GM20431 (cell line): ENCODE measurements around the gene DPRX.
"Not testable (repeated sequence)": the region's sequence is repeated elsewhere in the genome, so short reads cannot be mapped to it uniquely, and the experiment has no call there.

Experiments used
- in situ Hi-C: fragments of 300-500 bp; cut with MseI, MboI; formaldehyde crosslinking; loops from one replicate; pipeline ENCODE4 v1.15.0; 2020; ENCODE audit warnings: low sequenced_read_pairs; ENCODE audit not compliant: unreplicated experiment

Gene DPRX

DNA sequence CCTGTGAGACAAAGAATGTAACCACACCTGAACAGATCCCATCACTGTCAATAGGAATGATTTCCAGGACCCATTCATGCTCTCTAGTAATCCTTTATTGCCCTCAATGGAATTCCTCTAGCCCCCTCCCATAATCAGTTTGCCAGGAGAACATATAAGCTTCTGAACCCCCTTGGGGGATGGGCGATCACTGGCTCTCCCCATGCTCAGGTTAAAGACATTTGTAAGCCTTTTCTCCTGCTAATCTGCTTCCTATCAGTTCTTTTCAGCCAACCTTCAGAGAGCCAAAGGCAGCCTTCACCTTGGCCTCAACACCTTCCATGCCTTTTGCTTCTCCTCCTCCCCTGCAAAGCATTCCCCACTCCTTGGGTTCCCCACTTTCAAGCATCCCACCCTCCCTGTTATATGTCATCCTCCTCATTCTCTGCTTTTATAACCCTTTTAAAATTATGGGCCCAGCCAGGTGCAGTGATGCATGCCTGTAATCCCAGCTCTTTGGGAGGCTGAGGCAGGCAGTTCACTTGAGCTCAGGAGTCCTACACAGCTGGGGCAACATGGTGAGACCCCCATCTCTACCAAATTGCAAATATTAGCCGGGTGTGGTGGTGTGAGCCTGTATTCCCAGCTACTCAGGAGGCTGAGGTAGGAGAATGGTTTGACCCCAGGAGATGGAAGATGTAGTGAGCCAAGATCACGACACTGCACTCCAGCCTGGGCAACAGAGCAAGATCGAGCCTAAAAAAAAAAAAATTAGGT is 12.4 kb downstream of the DPRX start:
- in situ Hi-C loops, result no loop called here

DNA sequence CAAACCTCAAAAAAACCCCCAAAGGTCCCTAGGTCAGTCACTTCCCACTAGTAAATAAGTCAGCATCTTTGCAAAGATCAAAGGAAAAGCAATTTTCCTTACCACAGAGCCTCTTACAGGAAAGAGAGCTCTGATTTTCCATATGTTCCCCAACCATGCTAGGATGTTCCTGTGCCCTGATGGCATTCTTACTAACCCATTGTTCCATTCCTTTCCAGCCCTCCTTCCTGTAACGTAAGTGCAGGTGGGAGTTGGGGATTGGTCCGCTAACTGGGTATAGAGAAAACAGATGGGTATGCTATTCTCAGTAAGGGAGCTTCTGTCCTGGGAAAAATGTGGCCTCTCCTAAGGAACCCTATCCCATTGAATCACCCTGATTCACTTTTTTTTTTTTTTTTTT is 14.3 kb downstream of the DPRX start:
- in situ Hi-C loops, result no loop called here

DNA sequence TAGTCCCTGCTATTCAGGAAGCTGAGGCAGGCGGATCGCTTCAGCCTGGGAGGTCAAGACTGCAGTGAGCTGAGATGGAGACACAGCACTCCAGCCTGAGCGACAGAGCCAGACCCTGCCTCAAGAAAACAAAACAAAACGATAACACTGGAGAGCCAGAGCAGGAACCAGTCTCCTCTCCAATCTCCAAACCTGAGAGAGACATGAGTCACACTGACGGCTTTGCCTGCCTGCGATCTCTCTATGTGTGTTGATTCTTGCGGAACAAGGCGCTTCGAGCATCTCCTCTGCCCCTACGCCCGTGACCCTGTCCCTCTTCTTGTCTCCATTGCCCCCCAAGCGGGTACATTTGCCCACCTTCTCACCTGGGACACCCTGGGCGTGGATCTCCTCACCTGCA is 15.6 kb downstream of the DPRX start:
- in situ Hi-C loops, result no loop called here

DNA sequence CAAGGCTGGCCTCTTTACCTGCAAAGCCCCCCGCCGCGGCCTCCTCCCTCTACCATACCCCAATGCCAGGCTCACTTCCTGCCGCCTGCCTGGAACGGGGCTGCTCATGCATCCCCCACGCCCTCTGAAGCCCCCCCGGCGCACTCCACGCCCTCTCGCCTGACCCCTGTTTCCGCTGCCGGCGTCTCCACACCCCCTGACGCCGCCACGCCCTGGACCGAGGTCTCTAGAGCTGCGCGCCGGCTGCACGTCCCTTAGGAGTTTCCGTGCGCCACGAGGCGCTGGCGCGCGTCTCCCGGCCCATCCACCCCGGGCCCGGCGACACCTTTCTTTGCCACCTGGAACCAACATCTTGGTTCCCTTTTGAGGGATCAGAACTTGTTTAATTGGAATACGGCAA is 16.0 kb downstream of the DPRX start:
- in situ Hi-C loops, result no loop called here

DNA sequence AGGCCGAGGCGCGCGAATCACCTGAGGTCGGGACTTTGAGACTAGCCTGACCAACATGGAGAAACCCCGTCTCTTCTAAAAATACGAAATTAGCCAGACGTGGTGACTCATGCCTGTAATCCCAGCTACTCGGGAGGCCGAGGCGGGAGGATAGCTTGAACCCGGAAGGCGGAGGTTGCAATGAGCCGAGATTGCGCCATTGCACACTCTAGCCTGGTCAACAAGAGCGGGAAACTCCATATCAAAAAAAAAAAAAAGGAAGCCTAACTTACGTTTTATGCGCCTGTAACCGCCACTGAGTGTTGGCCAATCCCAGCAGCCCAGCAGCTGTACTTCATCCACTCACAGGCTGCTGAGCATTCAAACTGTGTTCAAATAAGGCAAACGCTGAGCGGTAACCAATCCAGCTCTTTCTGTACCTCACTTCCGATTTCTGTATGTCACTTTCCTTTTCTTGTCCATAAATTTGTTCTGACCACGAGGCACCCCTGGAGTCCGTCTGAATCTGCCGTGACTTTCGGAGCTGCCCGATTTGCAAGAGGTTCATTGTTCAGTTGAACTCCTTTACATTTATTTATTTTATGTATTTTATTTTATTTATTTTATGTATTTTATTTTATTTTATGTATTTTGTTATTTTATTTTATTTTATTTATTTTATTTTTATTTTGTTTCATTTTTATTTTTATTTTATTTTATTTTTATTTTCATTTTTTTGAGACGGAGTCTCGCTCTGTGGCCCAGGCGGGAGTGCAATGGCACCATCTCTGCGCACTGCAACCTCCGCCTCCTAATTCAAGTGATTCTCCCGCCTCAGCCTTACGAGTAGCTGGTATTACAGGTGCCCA is 18.2 kb downstream of the DPRX start:
- in situ Hi-C loops, result no loop called here

DNA sequence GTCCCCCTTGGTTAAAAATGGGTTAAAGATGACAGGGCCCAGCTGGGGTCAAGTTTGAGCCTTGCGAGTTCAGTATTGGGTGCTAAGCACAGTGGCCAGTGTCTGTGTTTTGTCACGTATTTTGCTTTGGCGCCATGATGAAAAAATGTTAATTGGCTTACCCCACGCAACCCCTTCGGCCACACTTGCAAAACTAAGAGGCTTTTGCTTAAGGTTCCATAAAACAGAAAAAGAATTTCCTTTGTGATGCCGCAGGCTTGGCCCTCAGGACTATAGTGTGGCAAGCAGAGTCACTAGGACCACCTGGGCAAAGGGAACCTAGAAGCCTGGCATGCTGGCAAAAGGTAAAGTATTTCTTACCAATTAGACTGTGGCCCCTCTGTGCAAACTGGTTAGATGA is 20.7 kb downstream of the DPRX start:
- in situ Hi-C loops, result no loop called here

DNA sequence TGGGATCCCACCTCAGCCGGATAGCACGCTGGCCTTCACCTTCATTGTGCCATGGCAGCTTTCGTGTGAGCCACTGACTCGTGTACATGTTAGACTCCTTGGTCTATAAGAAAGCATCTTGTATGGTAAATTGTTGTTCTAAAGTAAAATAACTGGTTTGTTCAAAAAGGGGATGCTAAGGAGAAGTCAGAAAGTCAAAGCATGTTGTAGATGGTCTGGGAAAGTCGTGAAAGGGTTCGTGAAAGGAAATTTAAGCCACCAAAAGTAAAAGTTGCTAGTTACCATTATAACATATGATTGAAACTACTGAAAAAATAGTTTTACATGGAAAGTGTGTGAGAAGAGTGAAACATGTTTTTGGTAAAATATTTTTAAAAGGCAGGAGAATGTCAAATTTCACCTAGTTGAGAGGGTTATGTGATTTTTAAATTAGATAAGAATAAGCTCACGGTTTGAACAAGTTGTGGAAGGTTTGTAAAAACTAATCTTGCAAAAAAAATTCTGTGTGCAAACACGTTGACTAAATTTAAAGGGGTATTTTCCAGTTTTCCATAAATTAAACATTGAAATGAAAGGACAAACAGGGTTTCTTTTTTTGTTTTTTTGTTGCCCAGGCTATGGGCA is 23.4 kb downstream of the DPRX start:
- in situ Hi-C loops, result no loop called here

DNA sequence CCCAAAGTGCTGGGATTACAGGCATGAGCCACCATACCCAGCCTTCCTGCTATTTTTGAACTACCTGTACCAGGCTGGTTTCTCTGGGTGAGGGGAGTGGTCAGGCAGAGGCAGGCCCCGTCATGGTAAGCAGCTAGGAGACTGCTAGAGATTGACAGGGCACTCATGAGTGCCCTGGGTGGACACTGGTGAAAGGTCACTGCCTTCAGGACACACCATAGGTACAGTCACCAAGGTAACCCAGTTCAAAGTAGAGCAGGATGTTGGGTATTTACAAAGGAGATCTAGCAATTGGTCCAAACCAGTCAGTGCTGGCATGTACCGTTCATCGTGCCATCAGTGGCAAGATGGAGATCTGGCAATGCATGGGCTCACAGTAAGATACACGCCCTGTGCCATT is 25.5 kb downstream of the DPRX start:
- in situ Hi-C loops, result no loop called here

DNA sequence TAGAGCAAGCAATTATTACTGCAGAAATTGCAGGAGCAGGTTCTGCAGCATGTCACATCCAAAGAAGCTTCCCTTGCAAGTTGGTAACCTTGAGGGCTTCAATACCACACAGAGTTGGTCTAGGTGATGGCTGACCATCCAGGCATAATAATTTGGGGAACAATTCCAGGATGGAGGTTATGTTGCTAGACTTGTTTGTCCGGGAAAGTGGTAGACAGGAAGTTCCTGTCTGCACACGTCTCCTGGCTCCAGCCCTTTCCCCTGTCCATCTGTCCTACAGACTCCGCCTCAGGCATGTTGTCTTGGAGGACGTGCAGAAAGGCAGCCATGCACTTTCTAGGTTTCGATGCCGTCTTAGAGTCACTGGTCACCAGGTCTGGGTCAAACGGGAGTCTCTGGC is 26.0 kb downstream of the DPRX start:
- in situ Hi-C loops, result no loop called here

DNA sequence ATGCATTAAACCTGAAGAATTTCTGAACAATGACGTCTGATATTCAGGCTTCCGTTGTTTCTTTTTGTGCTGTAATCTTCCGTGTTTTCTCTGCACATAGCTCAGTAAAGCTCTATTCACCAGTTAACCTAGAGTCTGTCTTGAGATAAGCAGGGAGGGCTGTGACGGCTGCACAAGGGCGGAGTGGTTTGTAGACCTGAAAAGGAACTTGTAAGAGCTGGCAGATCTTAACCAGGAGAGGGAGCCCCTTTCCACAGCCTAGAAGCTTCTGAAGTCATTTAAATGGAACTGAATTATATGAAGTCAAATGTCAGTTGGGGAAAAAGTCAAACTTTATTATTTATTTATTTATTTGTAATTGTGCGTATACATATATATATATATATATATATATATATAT is 27.5 kb downstream of the DPRX start:
- in situ Hi-C loops, result no loop called here

DNA sequence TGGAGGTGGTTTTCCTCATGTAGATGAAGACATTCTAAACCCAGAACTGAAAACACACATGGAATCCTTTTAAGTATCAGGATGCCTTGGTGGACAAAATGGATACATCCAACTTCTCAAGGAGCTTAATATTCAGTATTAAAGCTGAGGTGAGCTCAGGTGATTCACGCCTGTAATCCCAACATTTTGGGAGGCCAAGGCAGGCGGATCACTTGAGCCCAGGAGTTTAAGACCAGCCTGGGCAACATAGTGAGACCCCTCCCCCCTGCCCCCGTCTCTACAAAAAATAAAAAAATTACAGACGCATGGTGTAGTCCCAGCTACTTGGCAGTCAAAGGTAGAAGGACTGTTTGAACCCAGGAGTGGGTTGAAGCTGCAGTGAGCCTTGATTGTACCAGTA is 28.8 kb downstream of the DPRX start:
- in situ Hi-C loops, result no loop called here

DNA sequence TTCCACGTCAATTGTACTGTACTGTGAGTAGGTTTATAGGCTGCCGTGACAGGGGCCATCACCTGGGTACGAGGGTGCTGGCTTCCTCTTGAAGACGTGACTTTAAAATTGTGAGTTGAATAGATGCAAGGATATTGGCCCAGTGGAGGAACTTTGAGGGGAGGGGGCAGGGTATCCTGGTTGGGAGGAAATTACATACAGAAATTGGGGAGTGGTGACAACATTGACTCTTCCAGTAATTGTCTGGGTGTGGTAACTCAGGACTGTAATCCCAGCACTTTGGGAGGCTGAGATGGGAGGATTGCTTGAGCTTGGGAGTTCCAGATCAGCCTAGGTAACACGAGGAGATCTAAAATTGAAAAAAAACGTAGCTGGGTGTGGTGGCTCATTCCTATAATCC is 30.4 kb downstream of the DPRX start:
- in situ Hi-C loops, result no loop called here

DNA sequence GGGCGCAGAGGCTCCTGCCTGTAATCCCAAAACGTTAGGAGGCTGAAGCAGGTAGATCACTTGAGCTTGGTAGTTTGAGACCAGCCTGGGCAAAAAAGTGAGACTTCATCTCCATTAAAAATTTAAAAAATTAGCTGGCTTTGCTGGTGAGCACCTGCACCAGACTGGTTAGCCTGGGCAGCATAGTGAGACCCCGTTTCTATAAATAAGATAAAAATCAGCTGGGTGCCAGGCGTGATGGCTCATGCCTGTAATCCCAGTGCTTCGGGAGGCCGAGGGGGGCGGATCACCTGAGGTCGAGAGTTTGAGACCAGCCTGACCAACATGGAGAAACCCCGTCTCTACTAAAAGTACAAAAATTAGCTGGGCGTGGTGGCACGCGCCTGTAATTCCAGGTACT is 32.4 kb downstream of the DPRX start:
- in situ Hi-C loops, result no loop called here

DNA sequence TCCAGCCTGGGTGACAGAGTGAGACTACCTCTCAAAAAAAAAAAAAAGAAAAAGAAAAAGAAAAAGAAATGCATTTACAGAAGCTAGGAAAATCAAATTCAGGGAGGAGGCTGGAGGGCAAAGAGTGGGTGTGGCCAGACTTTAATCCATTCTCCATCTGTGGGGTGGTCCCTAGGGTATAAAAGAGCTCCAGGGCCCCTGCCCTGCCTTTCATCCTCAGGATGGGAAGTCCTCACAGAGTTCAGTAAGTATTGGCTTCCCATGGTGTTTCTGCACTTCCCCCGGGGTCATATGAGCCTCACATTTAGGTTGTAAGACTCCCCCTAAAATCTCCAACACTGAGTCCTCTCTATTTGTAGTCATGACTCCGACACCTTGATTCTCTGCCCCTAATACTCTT is 33.0 kb downstream of the DPRX start:
- in situ Hi-C loops, result no loop called here

DNA sequence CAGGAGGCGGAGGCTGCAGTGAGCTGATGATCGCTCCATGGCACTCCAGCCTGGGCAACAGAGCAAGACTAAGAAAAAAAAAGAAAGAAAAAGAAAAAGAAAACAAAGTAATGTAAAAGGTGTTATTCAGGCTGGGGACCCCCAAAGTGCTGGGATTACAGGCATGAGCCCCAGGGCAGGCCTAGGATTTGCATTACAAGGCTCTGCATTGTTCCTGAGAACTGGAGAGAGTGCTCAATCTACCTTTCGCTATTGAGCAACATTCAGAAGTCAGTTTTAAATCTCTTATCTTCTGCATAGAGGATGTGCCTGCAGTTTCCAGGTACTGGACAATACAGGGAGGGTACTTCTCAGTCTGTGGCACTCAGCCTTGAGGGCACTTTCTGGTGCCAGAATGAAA is 34.5 kb downstream of the DPRX start:
- in situ Hi-C loops, result not testable (repeated sequence)

DNA sequence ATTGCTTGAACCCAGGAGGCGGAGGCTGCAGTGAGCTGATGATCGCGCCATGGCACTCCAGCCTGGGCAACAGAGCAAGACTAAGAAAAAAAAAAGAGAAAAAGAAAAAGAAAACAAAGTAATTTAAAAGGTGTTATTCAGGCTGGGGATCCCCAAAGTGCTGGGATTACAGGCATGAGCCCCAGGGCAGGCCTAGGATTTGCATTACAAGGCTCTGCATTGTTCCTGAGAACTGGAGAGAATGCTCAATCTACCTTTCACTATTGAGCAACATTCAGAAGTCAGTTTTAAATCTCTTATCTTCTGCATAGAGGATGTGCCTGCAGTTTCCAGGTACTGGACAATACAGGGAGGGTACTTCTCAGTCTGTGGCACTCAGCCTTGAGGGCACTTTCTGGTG is 37.0 kb downstream of the DPRX start:
- in situ Hi-C loops, result not testable (repeated sequence)

DNA sequence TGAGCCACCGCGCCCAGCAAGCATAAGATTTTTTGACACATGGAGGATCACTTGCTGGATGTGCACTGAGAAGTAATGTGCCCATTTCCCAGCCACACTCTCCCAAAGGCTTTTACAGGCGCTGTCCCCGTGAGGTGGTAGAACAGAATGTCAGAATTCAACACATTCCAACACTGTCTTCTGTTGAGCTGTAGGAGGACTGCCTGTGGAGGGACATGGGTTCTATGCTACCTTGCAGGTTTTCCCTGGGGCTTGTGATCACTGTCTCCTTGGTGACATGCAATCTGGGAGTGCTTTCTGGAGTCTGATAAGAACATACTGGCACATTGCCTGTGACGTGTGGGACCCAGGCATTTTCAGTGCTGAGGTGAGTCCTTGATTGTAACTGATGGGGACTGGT is 38.5 kb downstream of the DPRX start:
- in situ Hi-C loops, result no loop called here

DNA sequence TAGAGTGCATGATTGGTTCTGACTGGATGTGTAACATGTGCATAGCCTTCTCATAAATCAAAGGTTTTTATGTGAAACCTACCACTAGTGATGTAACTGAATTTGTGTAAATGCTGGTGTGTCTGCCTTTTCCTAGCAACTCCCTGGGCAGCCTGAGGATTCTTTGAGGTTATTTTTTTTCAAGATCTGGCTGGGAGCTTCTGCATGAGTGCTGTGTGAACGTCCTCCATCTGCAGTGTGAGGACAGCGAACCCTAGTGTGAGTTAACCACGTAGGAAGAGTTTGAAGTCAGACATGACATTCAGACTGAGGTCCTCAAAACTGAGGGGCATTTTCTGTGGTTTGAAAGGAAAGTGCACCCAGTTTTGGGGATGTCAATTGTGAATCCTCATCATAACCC is 39.9 kb downstream of the DPRX start:
- in situ Hi-C loops, result no loop called here
